ENCODE data around the gene RNF150.

GRCh38 chr4:140871368-140871767, 261.9 kb downstream of the RNF150 start:
- TF ChIP-seq ZNF8 (CRISPR knock-in tag; IDR thresholded peaks at IDR 0.05) (no peak), ARNTL (CRISPR knock-in tag; IDR thresholded peaks at IDR 0.05; ENCODE audit: borderline replicate concordance, low read depth) (no peak), RARB (CRISPR knock-in tag; IDR thresholded peaks at IDR 0.05) (no peak), ZFP3 (CRISPR knock-in tag; IDR thresholded peaks at IDR 0.05) (no peak), ZC3H10 (CRISPR knock-in tag; IDR thresholded peaks at IDR 0.05) (no peak), OSR1 (CRISPR knock-in tag; IDR thresholded peaks at IDR 0.05) (no peak), PATZ1 (CRISPR knock-in tag; IDR thresholded peaks at IDR 0.05; ENCODE audit: borderline replicate concordance) (no peak), BACH2 (CRISPR knock-in tag; IDR thresholded peaks at IDR 0.05; ENCODE audit: borderline replicate concordance) (no peak), TSHZ2 (CRISPR knock-in tag; IDR thresholded peaks at IDR 0.05) (0 out of 2 replicates have a peak, but pooled peaks have one; percentile 15), PPARA (CRISPR knock-in tag; IDR thresholded peaks at IDR 0.05; ENCODE audit: borderline replicate concordance) (no peak), ISL1 (CRISPR knock-in tag; IDR thresholded peaks at IDR 0.05) (peak; percentile 82), CSRNP3 (CRISPR knock-in tag; IDR thresholded peaks at IDR 0.05) (no peak)

All from SK-N-SH treated with all-trans-retinoic acid at 6 μM for 48 hours (cell line).